Measurements from ENCODE around the gene ANP32A. TPM values are rescaled to one million over a fixed set of nuclear protein-coding genes. Genes with fewer than 3 reads are reported as not detected.

The ANP32A gene
- total and polyA plus RNA-seq, 2 donors (not counting 1 experiment from before 2014, with no cell fraction given): 47.7 to 53.1 TPM

- H4K20me1 ChIP-seq (ENCODE audit: control insufficient read depth, extremely low read depth, insufficient read depth, low read length): no peaks in the 10 kb centered on the region
- H3K9ac ChIP-seq (ENCODE audit: insufficient read depth, low read length): no peak overlapping the region
- no peaks in the 10 kb centered on the region for H3K27me3 ChIP-seq (ENCODE audit: control insufficient read depth, insufficient read depth, low read length)
- H3K4me3 ChIP-seq (replicated peaks in 1 of 4; ENCODE audit: control extremely low read depth in 1 of 4, insufficient read depth in 1 of 4, low read depth in 3 of 4, low read length in 4 of 4): no peak overlapping the region
- DNase-seq (ENCODE audit: low read depth in 2 of 2): peak; percentile 36 to 69
- peaks cover 5% of the 10 kb centered on the region for H3K4me1 ChIP-seq (ENCODE audit: control insufficient read depth, extremely low read depth, insufficient read depth, low read length)
- no peak overlapping the region for H2AFZ ChIP-seq (ENCODE audit: low read length)
- H3K27ac ChIP-seq (ENCODE audit: insufficient read depth, low read length): no peak overlapping the region
- H3K79me2 ChIP-seq (ENCODE audit: control insufficient read depth, insufficient read depth, low read length): peaks cover 40% of the 10 kb centered on the region
- no peak overlapping the region for H3K4me2 ChIP-seq (ENCODE audit: extremely low read depth, insufficient read depth, low read length)
- H3K9me3 ChIP-seq (ENCODE audit: control insufficient read depth, insufficient read depth, low read depth, low read length): no peaks in the 10 kb centered on the region
- no peaks in the 10 kb centered on the region for H3K36me3 ChIP-seq (ENCODE audit: control insufficient read depth, insufficient read depth, low read length)
- no peak for TF ChIP-seq EZH2 (IDR thresholded peaks at IDR 0.05; ENCODE audit: low read length, missing control alignments)
- TF ChIP-seq, protein P1, sequence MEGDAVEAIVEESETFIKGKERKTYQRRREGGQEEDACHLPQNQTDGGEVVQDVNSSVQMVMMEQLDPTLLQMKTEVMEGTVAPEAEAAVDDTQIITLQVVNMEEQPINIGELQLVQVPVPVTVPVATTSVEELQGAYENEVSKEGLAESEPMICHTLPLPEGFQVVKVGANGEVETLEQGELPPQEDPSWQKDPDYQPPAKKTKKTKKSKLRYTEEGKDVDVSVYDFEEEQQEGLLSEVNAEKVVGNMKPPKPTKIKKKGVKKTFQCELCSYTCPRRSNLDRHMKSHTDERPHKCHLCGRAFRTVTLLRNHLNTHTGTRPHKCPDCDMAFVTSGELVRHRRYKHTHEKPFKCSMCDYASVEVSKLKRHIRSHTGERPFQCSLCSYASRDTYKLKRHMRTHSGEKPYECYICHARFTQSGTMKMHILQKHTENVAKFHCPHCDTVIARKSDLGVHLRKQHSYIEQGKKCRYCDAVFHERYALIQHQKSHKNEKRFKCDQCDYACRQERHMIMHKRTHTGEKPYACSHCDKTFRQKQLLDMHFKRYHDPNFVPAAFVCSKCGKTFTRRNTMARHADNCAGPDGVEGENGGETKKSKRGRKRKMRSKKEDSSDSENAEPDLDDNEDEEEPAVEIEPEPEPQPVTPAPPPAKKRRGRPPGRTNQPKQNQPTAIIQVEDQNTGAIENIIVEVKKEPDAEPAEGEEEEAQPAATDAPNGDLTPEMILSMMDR (conservative IDR thresholded peaks at IDR 0.05 in 1 of 2, IDR thresholded peaks at IDR 0.05 in 1 of 2; ENCODE audit: low read depth in 1 of 2, low read length in 2 of 2): no peak
These were observed 23.5 kb downstream of the ANP32A start for GRCh38 chr15:68797191-68797590.

GRCh38 chr15:68796576-68796975 is 24.1 kb downstream of the ANP32A start:
- H3K9ac ChIP-seq (ENCODE audit: insufficient read depth, low read length): no peak overlapping the region
- no peaks in the 10 kb centered on the region for H3K27me3 ChIP-seq (ENCODE audit: control insufficient read depth, insufficient read depth, low read length)
- DNase-seq (ENCODE audit: low read depth in 2 of 2): no peak
- H2AFZ ChIP-seq (ENCODE audit: low read length): no peak overlapping the region
- H3K36me3 ChIP-seq (ENCODE audit: control insufficient read depth, insufficient read depth, low read length): no peaks in the 10 kb centered on the region
- H4K20me1 ChIP-seq (ENCODE audit: control insufficient read depth, extremely low read depth, insufficient read depth, low read length): no peaks in the 10 kb centered on the region
- H3K4me3 ChIP-seq (replicated peaks in 1 of 4; ENCODE audit: control extremely low read depth in 1 of 4, insufficient read depth in 1 of 4, low read depth in 3 of 4, low read length in 4 of 4): no peak overlapping the region
- H3K27ac ChIP-seq (ENCODE audit: insufficient read depth, low read length): no peak overlapping the region
- no peak for TF ChIP-seq EZH2 (IDR thresholded peaks at IDR 0.05; ENCODE audit: low read length, missing control alignments)
- TF ChIP-seq, protein P1 (conservative IDR thresholded peaks at IDR 0.05 in 1 of 2, IDR thresholded peaks at IDR 0.05 in 1 of 2; ENCODE audit: low read depth in 1 of 2, low read length in 2 of 2): no peak
- peaks cover 5% of the 10 kb centered on the region for H3K4me1 ChIP-seq (ENCODE audit: control insufficient read depth, extremely low read depth, insufficient read depth, low read length)
- peaks cover 38% of the 10 kb centered on the region for H3K79me2 ChIP-seq (ENCODE audit: control insufficient read depth, insufficient read depth, low read length)
- no peaks in the 10 kb centered on the region for H3K9me3 ChIP-seq (ENCODE audit: control insufficient read depth, insufficient read depth, low read depth, low read length)
- no peak overlapping the region for H3K4me2 ChIP-seq (ENCODE audit: extremely low read depth, insufficient read depth, low read length)

GRCh38 chr15:68795298-68795848 is 25.3 kb downstream of the ANP32A start:
- Histone ChIP-seq H3K4me3 (replicated peaks in 1 of 4; ENCODE audit: control extremely low read depth in 1 of 4, insufficient read depth in 1 of 4, low read depth in 3 of 4, low read length in 4 of 4) (peak overlapping the region in 1 of 4 experiments; percentile 22), H2AFZ (ENCODE audit: low read length) (no peak overlapping the region), H3K27ac (ENCODE audit: insufficient read depth, low read length) (no peak overlapping the region), H3K79me2 (ENCODE audit: control insufficient read depth, insufficient read depth, low read length) (peaks cover 40% of the 10 kb centered on the region), H3K4me2 (ENCODE audit: extremely low read depth, insufficient read depth, low read length) (peak overlapping the region; percentile 75), H4K20me1 (ENCODE audit: control insufficient read depth, extremely low read depth, insufficient read depth, low read length) (no peaks in the 10 kb centered on the region), H3K9me3 (ENCODE audit: control insufficient read depth, insufficient read depth, low read depth, low read length) (no peaks in the 10 kb centered on the region), H3K4me1 (ENCODE audit: control insufficient read depth, extremely low read depth, insufficient read depth, low read length) (peaks cover 5% of the 10 kb centered on the region), H3K36me3 (ENCODE audit: control insufficient read depth, insufficient read depth, low read length) (no peaks in the 10 kb centered on the region), H3K27me3 (ENCODE audit: control insufficient read depth, insufficient read depth, low read length) (no peaks in the 10 kb centered on the region), H3K9ac (ENCODE audit: insufficient read depth, low read length) (no peak overlapping the region)
- no peak for TF ChIP-seq EZH2 (IDR thresholded peaks at IDR 0.05; ENCODE audit: low read length, missing control alignments)
- TF ChIP-seq, protein P1 (conservative IDR thresholded peaks at IDR 0.05 in 1 of 2, IDR thresholded peaks at IDR 0.05 in 1 of 2; ENCODE audit: low read depth in 1 of 2, low read length in 2 of 2): no peak
- peak; percentile 74 to 84 for DNase-seq (ENCODE audit: low read depth in 2 of 2)
